Cardiac muscle cell (in vitro differentiated cells and primary cell): ENCODE data around the gene CPS1. TPM values are rescaled to one million over a fixed set of nuclear protein-coding genes. Genes with fewer than 3 reads are reported as not detected.

Experiments
- DNase-seq, 2 donors: peaks; one replicate each; pipeline versions ENCODE4 v3.0.0 to v3.0.0-alpha.2; 2010 to 2017; ENCODE audit warnings: low read depth in 1 of 2, low spot score in 1 of 2
- H3K27ac ChIP-seq: fragments of 200-600 bp; sonication (generic); 2 replicates; pipeline ENCODE4 v1.5.1; 2016
- H3K27me3 ChIP-seq: fragments of 200-600 bp; sonication (generic); 2 replicates; pipeline ENCODE4 v1.6.0; 2016; ENCODE audit warnings: control low read depth
- H3K36me3 ChIP-seq: fragments of 200-600 bp; sonication (generic); 2 replicates; pipeline ENCODE4 v1.5.1; 2016; ENCODE audit warnings: control low read depth
- H3K4me1 ChIP-seq: fragments of 200-600 bp; sonication (generic); 2 replicates; pipeline ENCODE4 v1.8.1; 2017; ENCODE audit warnings: low read depth, mild to moderate bottlenecking, mixed run types
- H3K4me3 ChIP-seq: fragments of 200-600 bp; sonication (generic); 2 replicates; pipeline ENCODE4 v1.5.1; 2016; ENCODE audit warnings: mild to moderate bottlenecking
- H3K9me3 ChIP-seq: fragments of 200-600 bp; sonication (generic); 2 replicates; pipeline ENCODE4 v1.5.1; 2017; ENCODE audit warnings: low read depth, mild to moderate bottlenecking, control low read depth
- CTCF ChIP-seq: IDR thresholded peaks from 2 replicates; pipeline ENCODE4 v1.5.1; 2012; ENCODE audit warnings: low read depth, mild to moderate bottlenecking, low read length
- polyA plus RNA-seq: library from polyadenylated mRNA; unstranded; fragments of >200 nt; fragmentation: Nextera tagmentation; extraction: Ambion mirVana; gene quantifications from 2 replicates; pipeline ENCODE4 v1.2.1, GENCODE V29; 2016
- total RNA-seq: library from RNA; depleted of rRNA; stranded (reverse); fragments of >200 nt; gene quantifications from 2 replicates; pipeline ENCODE4 v1.2.3, GENCODE V29; 2016

Gene CPS1
- total and polyA plus RNA-seq, 2 experiments from 2014 or later: 172 to 193 TPM

GRCh38 chr2:210553373-210553772, 3.0 kb upstream of the CPS1 start:
- H3K27ac ChIP-seq: no peak overlapping the region

GRCh38 chr2:210555555-210555954, 844 bp upstream of the CPS1 start:
- no peak for TF ChIP-seq CTCF
- H3K36me3 ChIP-seq: no peaks in the 10 kb centered on the region
- H3K27ac ChIP-seq: no peak overlapping the region
- H3K9me3 ChIP-seq: no peaks in the 10 kb centered on the region
- H3K4me3 ChIP-seq: no peak overlapping the region
- no peaks in the 10 kb centered on the region for H3K27me3 ChIP-seq
- H3K4me1 ChIP-seq: peaks cover 6% of the 10 kb centered on the region
- no peak for DNase-seq

More at GRCh38 chr2:210553373-210553772, 3.0 kb upstream of the CPS1 start:
- H3K9me3 ChIP-seq: no peaks in the 10 kb centered on the region
- H3K27me3 ChIP-seq: no peaks in the 10 kb centered on the region
- DNase-seq: peak; percentile 17 to 30
- no peak for TF ChIP-seq CTCF
- no peak overlapping the region for H3K4me3 ChIP-seq
- no peaks in the 10 kb centered on the region for H3K36me3 ChIP-seq
- no peaks in the 10 kb centered on the region for H3K4me1 ChIP-seq

GRCh38 chr2:210557721-210558120, 1.3 kb downstream of the CPS1 start:
- Histone ChIP-seq H3K27ac (no peak overlapping the region), H3K4me3 (no peak overlapping the region), H3K27me3 (no peaks in the 10 kb centered on the region), H3K9me3 (no peaks in the 10 kb centered on the region), H3K36me3 (no peaks in the 10 kb centered on the region), H3K4me1 (peaks cover 6% of the 10 kb centered on the region)
- TF ChIP-seq CTCF: no peak
- no peak for DNase-seq

- H3K4me3 ChIP-seq: no peak overlapping the region
- peaks cover 6% of the 10 kb centered on the region for H3K4me1 ChIP-seq
- H3K27ac ChIP-seq: no peak overlapping the region
- peak; percentile 46 to 55 for DNase-seq
- no peaks in the 10 kb centered on the region for H3K9me3 ChIP-seq
- no peaks in the 10 kb centered on the region for H3K27me3 ChIP-seq
- H3K36me3 ChIP-seq: no peaks in the 10 kb centered on the region
- no peak for TF ChIP-seq CTCF
Measured at GRCh38 chr2:210558708-210559107, 2.3 kb downstream of the CPS1 start.

- Histone ChIP-seq H3K4me3 (no peak overlapping the region), H3K4me1 (peaks cover 6% of the 10 kb centered on the region), H3K36me3 (no peaks in the 10 kb centered on the region), H3K27me3 (no peaks in the 10 kb centered on the region), H3K27ac (no peak overlapping the region), H3K9me3 (no peaks in the 10 kb centered on the region)
- no peak for DNase-seq
- no peak for TF ChIP-seq CTCF
Measured at GRCh38 chr2:210559182-210559581, 2.8 kb downstream of the CPS1 start.

- H3K4me1 ChIP-seq: peaks cover 6% of the 10 kb centered on the region
- no peak for DNase-seq
- TF ChIP-seq CTCF: no peak
- no peak overlapping the region for H3K27ac ChIP-seq
- H3K9me3 ChIP-seq: no peaks in the 10 kb centered on the region
- H3K27me3 ChIP-seq: no peaks in the 10 kb centered on the region
- H3K4me3 ChIP-seq: no peak overlapping the region
- H3K36me3 ChIP-seq: no peaks in the 10 kb centered on the region
Measured at GRCh38 chr2:210561475-210561874, 5.1 kb downstream of the CPS1 start.
